ENCODE results near the gene ANKRD33B.

ANKRD33B gene

DNA sequence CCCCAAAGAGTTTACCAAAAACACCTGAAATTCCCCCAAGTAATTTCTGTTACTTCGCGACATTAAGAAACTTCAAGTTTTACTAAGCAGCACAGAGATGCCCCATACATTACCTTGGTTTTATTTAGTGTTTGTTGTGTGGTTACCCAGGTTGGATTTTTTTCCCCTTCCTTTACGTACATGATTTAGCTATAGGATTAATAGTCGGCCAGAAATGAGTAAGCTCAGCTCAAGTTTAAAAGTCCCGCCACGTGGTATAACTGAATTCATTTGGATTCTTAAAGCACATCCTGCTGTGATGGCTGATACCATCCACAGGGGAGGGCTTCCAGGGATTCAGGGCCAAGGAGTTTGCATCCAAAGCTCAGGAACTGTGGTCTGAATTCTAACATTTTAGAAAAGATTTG is 121.2 kb downstream of the ANKRD33B start:
- H3K27ac ChIP-seq (ENCODE audit: low read depth, low read length) = no peak overlapping the region
- no peak overlapping the region for H3K4me3 ChIP-seq (ENCODE audit: low read length)
- no peaks in the 10 kb centered on the region for H3K27me3 ChIP-seq (ENCODE audit: insufficient read depth, low read length)
- 86% methylated on average over 6 of the region's 6 CpGs for WGBS
- no peaks in the 10 kb centered on the region for H3K9me3 ChIP-seq (ENCODE audit: insufficient read depth, low read depth, low read length)
- 0 out of 2 replicates have a peak, but pooled peaks cover 10% of the 10 kb centered on the region for H3K36me3 ChIP-seq (ENCODE audit: insufficient read depth, low read length)
- no peak overlapping the region for H3K9ac ChIP-seq (ENCODE audit: low read depth, low read length)
- H3K4me1 ChIP-seq (ENCODE audit: insufficient read depth, low read length) = peaks cover 11% of the 10 kb centered on the region

- Histone ChIP-seq H3K4me3 (ENCODE audit: low read length) (no peak overlapping the region), H3K9me3 (ENCODE audit: insufficient read depth, low read depth, low read length) (no peaks in the 10 kb centered on the region), H3K27me3 (ENCODE audit: insufficient read depth, low read length) (no peaks in the 10 kb centered on the region), H3K4me1 (ENCODE audit: insufficient read depth, low read length) (peaks cover 13% of the 10 kb centered on the region), H3K9ac (ENCODE audit: low read depth, low read length) (no peak overlapping the region), H3K27ac (ENCODE audit: low read depth, low read length) (no peak overlapping the region), H3K36me3 (ENCODE audit: insufficient read depth, low read length) (0 out of 2 replicates have a peak, but pooled peaks cover 2% of the 10 kb centered on the region)
- WGBS = 89% methylated on average over 2 of the region's 2 CpGs
These were observed 123.0 kb downstream of the ANKRD33B start for GRCh38 chr5:10686890-10687289.

GRCh38 chr5:10688651-10689171 is 124.8 kb downstream of the ANKRD33B start:
- Histone ChIP-seq H3K9ac (ENCODE audit: low read depth, low read length) (no peak overlapping the region), H3K27me3 (ENCODE audit: insufficient read depth, low read length) (no peaks in the 10 kb centered on the region), H3K9me3 (ENCODE audit: insufficient read depth, low read depth, low read length) (no peaks in the 10 kb centered on the region), H3K4me1 (ENCODE audit: insufficient read depth, low read length) (peaks cover 13% of the 10 kb centered on the region), H3K36me3 (ENCODE audit: insufficient read depth, low read length) (0 out of 2 replicates have a peak, but pooled peaks cover 2% of the 10 kb centered on the region), H3K4me3 (ENCODE audit: low read length) (no peak overlapping the region), H3K27ac (ENCODE audit: low read depth, low read length) (no peak overlapping the region)
- WGBS = 96% methylated on average over 13 of the region's 13 CpGs

DNA sequence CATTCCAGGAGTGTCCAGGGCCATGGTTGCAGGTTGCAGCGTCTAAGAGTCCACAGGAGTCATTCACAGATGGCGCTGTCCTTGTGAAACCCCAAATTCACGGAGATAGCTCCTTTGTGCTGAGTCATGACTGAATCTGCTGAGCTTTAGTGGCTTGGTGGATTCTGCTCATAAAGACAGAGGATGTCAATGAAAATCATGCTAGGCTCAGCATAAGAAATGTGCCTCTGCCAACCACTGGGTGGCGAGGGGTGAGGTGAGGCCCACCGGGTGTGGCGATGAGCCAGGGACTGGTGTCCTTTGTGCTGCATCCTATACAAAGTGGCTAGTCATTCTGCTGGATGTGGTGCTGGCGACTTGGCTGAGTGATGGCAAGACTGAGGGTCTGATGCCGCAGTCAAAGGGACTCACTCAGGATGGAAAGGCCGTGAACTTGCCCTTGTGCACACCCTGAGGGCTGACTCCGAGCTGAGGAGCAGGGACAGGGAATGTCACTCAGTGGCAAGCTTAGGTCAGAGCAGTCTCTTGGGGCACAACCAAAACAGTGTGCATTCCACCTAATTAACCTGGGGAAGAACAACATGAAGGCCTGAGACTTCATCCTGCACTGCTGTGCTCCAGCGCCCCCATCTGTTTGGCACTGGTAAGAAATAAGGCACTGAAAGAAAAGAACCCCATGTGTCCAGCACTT is 125.7 kb downstream of the ANKRD33B start:
- 80% methylated on average over 11 of the region's 11 CpGs for WGBS
- Histone ChIP-seq H3K9ac (ENCODE audit: low read depth, low read length) (no peak overlapping the region), H3K4me1 (ENCODE audit: insufficient read depth, low read length) (peaks cover 13% of the 10 kb centered on the region), H3K27me3 (ENCODE audit: insufficient read depth, low read length) (no peaks in the 10 kb centered on the region), H3K36me3 (ENCODE audit: insufficient read depth, low read length) (0 out of 2 replicates have a peak, but pooled peaks cover 2% of the 10 kb centered on the region), H3K9me3 (ENCODE audit: insufficient read depth, low read depth, low read length) (no peaks in the 10 kb centered on the region), H3K27ac (ENCODE audit: low read depth, low read length) (no peak overlapping the region), H3K4me3 (ENCODE audit: low read length) (no peak overlapping the region)

- H3K27me3 ChIP-seq (ENCODE audit: insufficient read depth, low read length) = no peaks in the 10 kb centered on the region
- 91% methylated on average over 11 of the region's 14 CpGs for WGBS
- H3K9me3 ChIP-seq (ENCODE audit: insufficient read depth, low read depth, low read length) = no peaks in the 10 kb centered on the region
- H3K4me1 ChIP-seq (ENCODE audit: insufficient read depth, low read length) = peaks cover 5% of the 10 kb centered on the region; the same call in 1 of the 2 replicates
- H3K36me3 ChIP-seq (ENCODE audit: insufficient read depth, low read length) = 0 out of 2 replicates have a peak, but pooled peaks cover 2% of the 10 kb centered on the region
- no peak overlapping the region for H3K4me3 ChIP-seq (ENCODE audit: low read length)
- peak overlapping the region; percentile 4; the same call in 1 of the 2 replicates for H3K27ac ChIP-seq (ENCODE audit: low read depth, low read length)
- no peak overlapping the region for H3K9ac ChIP-seq (ENCODE audit: low read depth, low read length)
These were observed 126.9 kb downstream of the ANKRD33B start for GRCh38 chr5:10690460-10691440.

- Histone ChIP-seq H3K9me3 (ENCODE audit: insufficient read depth, low read depth, low read length) (no peaks in the 10 kb centered on the region), H3K9ac (ENCODE audit: low read depth, low read length) (no peak overlapping the region), H3K27ac (ENCODE audit: low read depth, low read length) (peak overlapping the region; percentile 12; the same call in 1 of the 2 replicates), H3K4me3 (ENCODE audit: low read length) (no peak overlapping the region), H3K4me1 (ENCODE audit: insufficient read depth, low read length) (peaks cover 9% of the 10 kb centered on the region; the same call in 1 of the 2 replicates), H3K36me3 (ENCODE audit: insufficient read depth, low read length) (0 out of 2 replicates have a peak, but pooled peaks cover 2% of the 10 kb centered on the region), H3K27me3 (ENCODE audit: insufficient read depth, low read length) (no peaks in the 10 kb centered on the region)
- 92% methylated on average over 16 of the region's 16 CpGs for WGBS
These were observed 128.2 kb downstream of the ANKRD33B start for GRCh38 chr5:10691826-10692785.

DNA sequence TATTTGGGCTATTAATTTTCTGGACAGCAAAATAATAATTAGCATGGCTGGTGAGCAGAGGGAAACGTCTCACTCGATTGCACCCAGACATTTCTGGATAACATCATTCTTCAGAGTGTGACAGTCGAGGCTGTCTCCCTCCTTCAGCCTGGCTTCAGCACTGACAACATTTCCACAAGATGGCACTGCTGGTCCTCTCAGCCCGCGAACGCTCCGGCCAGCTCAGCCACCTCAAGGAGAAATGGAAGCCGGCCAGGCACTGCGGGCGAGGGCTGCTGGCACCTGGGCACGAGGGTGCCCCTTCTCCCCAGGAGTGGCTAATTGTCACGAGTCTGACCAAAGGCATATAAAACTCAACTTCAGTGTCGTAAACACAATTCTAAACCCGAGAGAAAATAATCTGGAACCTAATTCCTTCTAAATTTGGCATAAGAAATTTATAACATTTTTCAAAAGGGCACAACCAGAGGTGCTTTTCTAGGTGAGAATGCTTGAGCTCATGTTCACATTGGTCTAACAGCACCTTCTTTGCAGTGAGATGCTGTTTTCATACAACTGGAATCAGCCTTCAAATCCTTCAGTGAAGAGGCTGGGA is 131.3 kb downstream of the ANKRD33B start:
- Histone ChIP-seq H3K4me1 (ENCODE audit: insufficient read depth, low read length) (peaks cover 12% of the 10 kb centered on the region), H3K9ac (ENCODE audit: low read depth, low read length) (no peak overlapping the region), H3K27ac (ENCODE audit: low read depth, low read length) (no peak overlapping the region)

GRCh38 chr5:10695759-10696543 is 132.1 kb downstream of the ANKRD33B start:
- Histone ChIP-seq H3K27me3 (ENCODE audit: insufficient read depth, low read length) (no peaks in the 10 kb centered on the region), H3K4me3 (ENCODE audit: low read length) (no peak overlapping the region), H3K4me1 (ENCODE audit: insufficient read depth, low read length) (peaks cover 17% of the 10 kb centered on the region), H3K9me3 (ENCODE audit: insufficient read depth, low read depth, low read length) (no peaks in the 10 kb centered on the region), H3K9ac (ENCODE audit: low read depth, low read length) (no peak overlapping the region), H3K27ac (ENCODE audit: low read depth, low read length) (no peak overlapping the region), H3K36me3 (ENCODE audit: insufficient read depth, low read length) (no peaks in the 10 kb centered on the region)
- WGBS = 73% methylated on average over 7 of the region's 7 CpGs

More for the DNA sequence above, 131.3 kb downstream of the ANKRD33B start:
- no peak overlapping the region for H3K4me3 ChIP-seq (ENCODE audit: low read length)
- no peaks in the 10 kb centered on the region for H3K27me3 ChIP-seq (ENCODE audit: insufficient read depth, low read length)
- H3K9me3 ChIP-seq (ENCODE audit: insufficient read depth, low read depth, low read length) = no peaks in the 10 kb centered on the region
- WGBS = 36% methylated on average over 14 of the region's 14 CpGs
- no peaks in the 10 kb centered on the region for H3K36me3 ChIP-seq (ENCODE audit: insufficient read depth, low read length)

GRCh38 chr5:10699281-10699874 is 135.5 kb downstream of the ANKRD33B start:
- Histone ChIP-seq H3K4me3 (ENCODE audit: low read length) (no peak overlapping the region), H3K27me3 (ENCODE audit: insufficient read depth, low read length) (no peaks in the 10 kb centered on the region), H3K36me3 (ENCODE audit: insufficient read depth, low read length) (no peaks in the 10 kb centered on the region), H3K9ac (ENCODE audit: low read depth, low read length) (no peak overlapping the region), H3K9me3 (ENCODE audit: insufficient read depth, low read depth, low read length) (no peaks in the 10 kb centered on the region), H3K27ac (ENCODE audit: low read depth, low read length) (no peak overlapping the region), H3K4me1 (ENCODE audit: insufficient read depth, low read length) (peaks cover 18% of the 10 kb centered on the region)
- 91% methylated on average over 5 of the region's 5 CpGs for WGBS

All from HUES64 (cell line).